Loucy (cell line): ENCODE measurements around the gene CHST12.

Experiments used
- H2AFZ ChIP-seq: fragments of 200-600 bp; sonication (generic); 2 replicates; pipeline ENCODE4 v1.6.0; 2016; ENCODE audit warnings: antibody characterized with exemption, mild to moderate bottlenecking, low read length, moderate library complexity
- H3F3A ChIP-seq: fragments of 200-600 bp; 2 replicates; pipeline ENCODE4 v1.6.0; 2016; ENCODE audit warnings: antibody characterized with exemption, low read depth, mild to moderate bottlenecking
- H3K27me3 ChIP-seq: fragments of 200-600 bp; sonication (generic); 2 replicates; pipeline ENCODE4 v1.6.1; 2014; ENCODE audit warnings: low read length, mild to moderate bottlenecking; ENCODE audit not compliant: insufficient read depth, poor library complexity, severe bottlenecking
- H3K36me3 ChIP-seq: fragments of 200-600 bp; sonication (generic); 2 replicates; pipeline ENCODE4 v1.6.1; 2016; ENCODE audit warnings: low read length; ENCODE audit not compliant: insufficient read depth
- H3K4me1 ChIP-seq: fragments of 200-600 bp; sonication (generic); 2 replicates; pipeline ENCODE4 v1.5.1; 2014; ENCODE audit warnings: low read length, mild to moderate bottlenecking; ENCODE audit not compliant: insufficient read depth, poor library complexity, severe bottlenecking
- H3K4me2 ChIP-seq: fragments of 200-600 bp; sonication (generic); 2 replicates; pipeline ENCODE4 v1.6.0; 2014; ENCODE audit warnings: antibody characterized with exemption, low read length, low read depth, mild to moderate bottlenecking; ENCODE audit not compliant: poor library complexity, severe bottlenecking
- H3K4me3 ChIP-seq: fragments of 200-600 bp; sonication (generic); 2 replicates; pipeline ENCODE4 v1.5.1; 2014; ENCODE audit warnings: low read length, mild to moderate bottlenecking, mixed read lengths; ENCODE audit not compliant: poor library complexity, severe bottlenecking
- H3K79me2 ChIP-seq: fragments of 200-600 bp; sonication (generic); 2 replicates; pipeline ENCODE4 v1.6.1; 2014; ENCODE audit warnings: low read length; ENCODE audit not compliant: insufficient read depth
- H3K9ac ChIP-seq: fragments of 200-600 bp; sonication (generic); 2 replicates; pipeline ENCODE4 v1.6.0; 2014; ENCODE audit warnings: mild to moderate bottlenecking, low read depth, low read length, moderate library complexity; ENCODE audit not compliant: poor library complexity, severe bottlenecking
- H3K9me2 ChIP-seq: fragments of 200-600 bp; sonication (generic); replicated peaks from 2 replicates; pipeline ENCODE4 v1.6.1; 2016; ENCODE audit warnings: low read depth, low read length, mixed read lengths
- H3K9me3 ChIP-seq: fragments of 200-600 bp; sonication (generic); 2 replicates; pipeline ENCODE4 v1.6.1; 2014; ENCODE audit warnings: mild to moderate bottlenecking, antibody characterized with exemption, low read length, low read depth; ENCODE audit not compliant: insufficient read depth
- H4K20me1 ChIP-seq: fragments of 200-600 bp; sonication (generic); 2 replicates; pipeline ENCODE4 v1.6.0; 2014; ENCODE audit warnings: antibody characterized with exemption, low read length, mild to moderate bottlenecking; ENCODE audit not compliant: insufficient read depth, poor library complexity, severe bottlenecking
- EZH2phosphoT487 ChIP-seq: fragments of 200-600 bp; IDR thresholded peaks from 2 replicates; pipeline ENCODE4 v1.6.1; 2018; ENCODE audit warnings: antibody characterized with exemption, mild to moderate bottlenecking, moderate library complexity, borderline replicate concordance
- TF ChIP-seq, protein P1 (sequence below): fragments of 200-600 bp; sonication (generic); conservative IDR thresholded peaks from 2 replicates; pipeline ENCODE4 v1.5.1; 2014; ENCODE audit warnings: mild to moderate bottlenecking, antibody characterized with exemption, low read length

Gene CHST12

DNA sequence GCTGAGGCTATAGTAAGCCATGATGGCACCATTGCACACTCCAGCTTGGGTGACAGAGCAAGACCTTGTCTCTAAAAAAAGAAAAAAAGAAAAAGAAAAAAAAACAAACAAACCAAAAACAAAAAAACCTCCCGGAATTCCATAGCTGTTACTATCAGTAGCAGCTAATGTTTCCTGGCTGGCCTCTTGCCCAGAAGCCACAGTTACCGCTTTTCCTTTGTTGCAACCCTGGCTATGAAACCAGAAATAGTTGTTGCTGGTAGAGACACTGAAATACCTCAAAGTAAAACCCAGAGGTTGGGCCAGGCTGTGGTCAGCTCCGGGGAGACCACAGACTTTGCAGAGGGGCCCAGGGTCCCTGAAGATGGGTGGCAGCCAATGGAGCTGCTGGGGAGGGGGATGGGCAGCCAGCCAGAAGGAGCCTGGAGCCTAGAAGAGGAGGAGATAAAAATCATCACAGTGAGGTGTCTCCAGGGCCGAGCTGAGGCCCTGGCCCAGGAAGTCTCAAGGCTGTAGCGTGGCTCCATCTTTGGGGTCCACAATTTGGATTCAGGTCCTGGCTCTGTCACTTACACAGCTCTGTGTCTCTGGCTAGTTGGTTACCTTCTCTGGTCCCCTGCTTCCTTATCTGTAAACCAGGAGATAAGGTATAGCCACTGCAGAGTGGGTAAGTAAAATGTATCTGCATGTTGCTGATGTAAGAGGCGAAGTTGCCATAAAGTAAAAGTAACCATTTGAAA lies 3.4 kb upstream of the CHST12 start:
- Histone ChIP-seq H3K9me2 (no peaks in the 10 kb centered on the region), H3F3A (peaks cover 6% of the 10 kb centered on the region), H3K9me3 (no peaks in the 10 kb centered on the region), H3K36me3 (no peaks in the 10 kb centered on the region), H3K4me3 (peak overlapping the region; percentile 59), H4K20me1 (peaks cover 14% of the 10 kb centered on the region), H3K4me1 (peaks cover 32% of the 10 kb centered on the region), H3K79me2 (peaks cover 27% of the 10 kb centered on the region), H3K9ac (peak overlapping the region; percentile 60), H3K4me2 (peak overlapping the region; percentile 80), H3K27me3 (peaks cover 9% of the 10 kb centered on the region), H2AFZ (no peak overlapping the region)
- TF ChIP-seq, protein P1, sequence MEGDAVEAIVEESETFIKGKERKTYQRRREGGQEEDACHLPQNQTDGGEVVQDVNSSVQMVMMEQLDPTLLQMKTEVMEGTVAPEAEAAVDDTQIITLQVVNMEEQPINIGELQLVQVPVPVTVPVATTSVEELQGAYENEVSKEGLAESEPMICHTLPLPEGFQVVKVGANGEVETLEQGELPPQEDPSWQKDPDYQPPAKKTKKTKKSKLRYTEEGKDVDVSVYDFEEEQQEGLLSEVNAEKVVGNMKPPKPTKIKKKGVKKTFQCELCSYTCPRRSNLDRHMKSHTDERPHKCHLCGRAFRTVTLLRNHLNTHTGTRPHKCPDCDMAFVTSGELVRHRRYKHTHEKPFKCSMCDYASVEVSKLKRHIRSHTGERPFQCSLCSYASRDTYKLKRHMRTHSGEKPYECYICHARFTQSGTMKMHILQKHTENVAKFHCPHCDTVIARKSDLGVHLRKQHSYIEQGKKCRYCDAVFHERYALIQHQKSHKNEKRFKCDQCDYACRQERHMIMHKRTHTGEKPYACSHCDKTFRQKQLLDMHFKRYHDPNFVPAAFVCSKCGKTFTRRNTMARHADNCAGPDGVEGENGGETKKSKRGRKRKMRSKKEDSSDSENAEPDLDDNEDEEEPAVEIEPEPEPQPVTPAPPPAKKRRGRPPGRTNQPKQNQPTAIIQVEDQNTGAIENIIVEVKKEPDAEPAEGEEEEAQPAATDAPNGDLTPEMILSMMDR = no peak
- TF ChIP-seq EZH2phosphoT487 = peak; percentile 88

DNA sequence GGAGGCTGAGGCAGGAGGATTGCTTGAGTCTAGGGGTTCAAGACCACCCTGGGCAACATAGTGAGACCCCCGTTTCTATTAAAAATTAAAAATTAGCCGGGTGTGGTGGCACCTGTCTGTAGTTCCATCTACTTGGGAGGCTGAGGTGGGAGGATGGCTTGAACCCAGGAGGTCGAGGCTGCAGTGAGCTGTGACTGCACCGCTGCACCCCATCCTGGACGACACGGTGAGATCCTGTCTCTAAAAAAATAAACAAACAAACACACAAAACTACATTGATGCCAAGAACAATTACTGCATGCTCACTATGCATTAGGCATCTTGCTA lies 761 bp upstream of the CHST12 start:
- peaks cover 44% of the 10 kb centered on the region for H3K4me1 ChIP-seq
- peak overlapping the region; percentile 41 for H3K9ac ChIP-seq
- H3K9me3 ChIP-seq = no peaks in the 10 kb centered on the region
- no peaks in the 10 kb centered on the region for H3K9me2 ChIP-seq
- H3K27me3 ChIP-seq = peaks cover 9% of the 10 kb centered on the region
- H3K36me3 ChIP-seq = no peaks in the 10 kb centered on the region
- peaks cover 44% of the 10 kb centered on the region for H3K79me2 ChIP-seq
- H3K4me3 ChIP-seq = peak overlapping the region; percentile 75
- H3F3A ChIP-seq = peaks cover 23% of the 10 kb centered on the region
- TF ChIP-seq EZH2phosphoT487 = no peak
- TF ChIP-seq, protein P1 = no peak
- H2AFZ ChIP-seq = no peak overlapping the region
- H4K20me1 ChIP-seq = peaks cover 14% of the 10 kb centered on the region
- H3K4me2 ChIP-seq = peak overlapping the region; percentile 65

DNA sequence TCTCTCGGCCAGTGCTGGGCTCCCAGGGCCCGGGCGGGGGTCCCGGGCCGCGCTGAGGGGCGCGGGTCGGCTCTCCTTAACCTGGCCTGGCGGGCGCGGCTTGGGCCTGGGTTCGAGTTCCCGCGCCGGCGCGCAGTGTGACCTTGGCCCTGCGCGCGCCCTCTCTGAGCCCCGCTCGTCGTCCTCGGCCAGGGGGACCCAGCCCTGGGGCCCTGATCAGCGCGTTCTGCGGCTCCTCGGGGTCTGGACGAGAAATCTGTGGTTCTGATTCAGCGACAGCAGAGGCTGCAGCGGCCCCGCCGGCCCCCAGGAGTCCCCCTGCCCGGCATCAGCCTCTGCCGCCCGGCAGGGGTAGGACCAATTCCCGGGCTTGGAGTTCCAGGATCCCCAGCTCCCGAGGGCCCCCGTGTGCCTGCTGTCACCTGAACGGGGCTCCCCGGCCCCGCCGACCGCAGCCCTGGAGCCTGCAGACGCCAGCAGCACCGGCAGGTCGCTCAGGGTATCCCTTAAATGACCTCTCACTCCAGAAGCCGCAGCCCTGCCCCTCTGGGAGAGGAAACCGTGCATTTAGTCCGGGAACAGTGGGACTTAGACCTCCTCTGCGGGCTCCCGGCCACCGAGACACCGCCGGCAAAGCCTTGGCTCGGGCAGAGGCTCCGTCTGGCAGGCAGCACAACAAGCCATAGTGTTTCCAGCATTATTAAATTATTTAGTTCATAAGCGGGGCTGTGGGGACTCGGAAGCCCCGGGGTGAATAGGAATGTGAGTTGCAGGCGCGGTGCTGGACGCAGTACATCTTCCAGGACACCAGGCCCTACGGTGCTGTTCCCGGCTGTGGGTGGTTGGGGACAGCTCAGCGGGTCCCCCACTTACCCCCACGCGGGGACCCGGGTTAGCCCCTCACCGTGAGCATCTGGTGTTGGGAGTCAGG lies 572 bp downstream of the CHST12 start:
- TF ChIP-seq EZH2phosphoT487 = no peak
- TF ChIP-seq, protein P1 = no peak
- Histone ChIP-seq H3K9me2 (no peaks in the 10 kb centered on the region), H3K4me3 (peak overlapping the region; percentile 87), H3K79me2 (peaks cover 58% of the 10 kb centered on the region), H3K9me3 (no peaks in the 10 kb centered on the region), H2AFZ (no peak overlapping the region), H4K20me1 (peaks cover 20% of the 10 kb centered on the region), H3K36me3 (no peaks in the 10 kb centered on the region), H3K27me3 (peaks cover 9% of the 10 kb centered on the region), H3K4me2 (peak overlapping the region; percentile 90), H3F3A (peaks cover 29% of the 10 kb centered on the region), H3K4me1 (peaks cover 49% of the 10 kb centered on the region), H3K9ac (peak overlapping the region; percentile 98)
